ES-I3 (cell line): ENCODE data around the gene ADAR.
"Not testable (repeated sequence)": the region's sequence is repeated elsewhere in the genome, so short reads cannot be mapped to it uniquely, and the experiment has no call there.

Experiments used
- H3K36me3 ChIP-seq: 2 replicates; pipeline ENCODE4 v1.6.1; 2013; ENCODE audit warnings: mild to moderate bottlenecking, low read length, control low read depth, moderate library complexity; ENCODE audit not compliant: insufficient read depth
- H3K4me1 ChIP-seq: 2 replicates; pipeline ENCODE4 v1.6.1; 2013; ENCODE audit warnings: mild to moderate bottlenecking, control low read depth, low read length; ENCODE audit not compliant: insufficient read depth
- H3K9ac ChIP-seq: 2 replicates; pipeline ENCODE4 v1.6.1; 2013; ENCODE audit warnings: low read depth, mild to moderate bottlenecking, low read length, moderate library complexity
- H3K9me3 ChIP-seq: 2 replicates; pipeline ENCODE4 v1.6.1; 2013; ENCODE audit warnings: mild to moderate bottlenecking, low read length, moderate library complexity; ENCODE audit not compliant: control insufficient read depth, insufficient read depth

The ADAR gene, protein sequence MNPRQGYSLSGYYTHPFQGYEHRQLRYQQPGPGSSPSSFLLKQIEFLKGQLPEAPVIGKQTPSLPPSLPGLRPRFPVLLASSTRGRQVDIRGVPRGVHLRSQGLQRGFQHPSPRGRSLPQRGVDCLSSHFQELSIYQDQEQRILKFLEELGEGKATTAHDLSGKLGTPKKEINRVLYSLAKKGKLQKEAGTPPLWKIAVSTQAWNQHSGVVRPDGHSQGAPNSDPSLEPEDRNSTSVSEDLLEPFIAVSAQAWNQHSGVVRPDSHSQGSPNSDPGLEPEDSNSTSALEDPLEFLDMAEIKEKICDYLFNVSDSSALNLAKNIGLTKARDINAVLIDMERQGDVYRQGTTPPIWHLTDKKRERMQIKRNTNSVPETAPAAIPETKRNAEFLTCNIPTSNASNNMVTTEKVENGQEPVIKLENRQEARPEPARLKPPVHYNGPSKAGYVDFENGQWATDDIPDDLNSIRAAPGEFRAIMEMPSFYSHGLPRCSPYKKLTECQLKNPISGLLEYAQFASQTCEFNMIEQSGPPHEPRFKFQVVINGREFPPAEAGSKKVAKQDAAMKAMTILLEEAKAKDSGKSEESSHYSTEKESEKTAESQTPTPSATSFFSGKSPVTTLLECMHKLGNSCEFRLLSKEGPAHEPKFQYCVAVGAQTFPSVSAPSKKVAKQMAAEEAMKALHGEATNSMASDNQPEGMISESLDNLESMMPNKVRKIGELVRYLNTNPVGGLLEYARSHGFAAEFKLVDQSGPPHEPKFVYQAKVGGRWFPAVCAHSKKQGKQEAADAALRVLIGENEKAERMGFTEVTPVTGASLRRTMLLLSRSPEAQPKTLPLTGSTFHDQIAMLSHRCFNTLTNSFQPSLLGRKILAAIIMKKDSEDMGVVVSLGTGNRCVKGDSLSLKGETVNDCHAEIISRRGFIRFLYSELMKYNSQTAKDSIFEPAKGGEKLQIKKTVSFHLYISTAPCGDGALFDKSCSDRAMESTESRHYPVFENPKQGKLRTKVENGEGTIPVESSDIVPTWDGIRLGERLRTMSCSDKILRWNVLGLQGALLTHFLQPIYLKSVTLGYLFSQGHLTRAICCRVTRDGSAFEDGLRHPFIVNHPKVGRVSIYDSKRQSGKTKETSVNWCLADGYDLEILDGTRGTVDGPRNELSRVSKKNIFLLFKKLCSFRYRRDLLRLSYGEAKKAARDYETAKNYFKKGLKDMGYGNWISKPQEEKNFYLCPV

DNA sequence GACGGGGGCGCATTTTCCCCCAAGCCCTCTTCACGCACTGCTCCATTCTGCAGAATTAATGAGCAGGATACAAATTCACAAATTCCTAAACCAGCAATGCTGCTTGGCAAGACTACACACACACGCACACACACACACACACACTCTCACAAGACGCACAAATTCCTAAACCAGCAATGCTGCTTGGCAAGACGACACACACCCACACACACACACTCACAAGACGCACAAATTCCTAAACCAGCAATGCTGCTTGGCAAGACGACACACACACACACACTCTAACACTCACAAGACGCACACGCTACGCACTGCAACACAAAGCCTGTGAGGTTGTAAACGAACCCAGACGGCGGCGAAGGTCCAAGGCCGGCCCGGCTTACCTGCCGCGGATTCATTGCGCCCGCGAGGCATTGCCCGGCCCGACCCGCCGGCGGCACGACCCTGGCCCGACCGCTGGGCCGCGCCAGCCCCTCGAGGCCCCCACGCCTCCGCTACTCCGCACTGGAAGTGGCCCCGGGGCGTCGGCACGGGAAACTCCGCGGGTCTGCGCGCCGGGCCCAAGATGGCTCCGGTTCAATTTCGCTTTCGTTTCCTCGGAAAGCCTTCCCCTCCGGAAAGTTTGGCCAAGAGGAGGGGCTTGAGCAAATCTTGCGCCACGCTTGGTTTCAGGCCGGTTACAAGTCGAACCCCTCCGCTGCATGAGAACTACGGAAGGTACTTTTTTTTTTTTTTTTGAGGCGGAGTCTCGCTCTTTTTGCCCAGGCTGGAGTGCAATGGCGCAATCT is at the start of gene ADAR:
Gene ADAR (minus strand): TSS at position 578 of the 788 bp plus-strand sequence. CDS start 180 bp downstream, at position 398.
- H3K36me3 ChIP-seq, result no peaks in the 10 kb centered on the region
- H3K9ac ChIP-seq, result peak within 1 kb of the TSS; percentile 85
- no peaks in the 10 kb centered on the region for H3K9me3 ChIP-seq
- peaks cover 25% of the 10 kb centered on the region for H3K4me1 ChIP-seq

DNA sequence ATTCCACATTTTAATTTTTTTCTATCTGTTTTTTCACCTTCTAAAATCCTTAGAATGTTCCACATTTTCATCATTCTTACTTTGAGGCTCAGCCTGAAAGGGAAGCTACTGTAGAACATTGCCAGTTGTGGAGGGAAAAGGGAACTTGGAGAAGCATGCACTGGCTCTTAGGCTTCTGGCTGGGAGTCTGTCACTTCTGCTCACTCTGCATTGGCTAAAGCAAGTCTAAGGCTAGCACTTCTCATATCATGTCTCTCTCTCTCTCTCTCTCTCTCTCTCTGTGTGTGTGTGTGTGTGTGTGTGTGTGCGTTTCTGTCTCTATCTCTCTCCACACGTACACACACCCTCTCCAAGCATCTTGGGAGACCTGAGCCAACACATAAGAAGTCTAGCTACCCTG is 49.6 kb upstream of the ADAR start:
- Histone ChIP-seq H3K36me3 (no peaks in the 10 kb centered on the region), H3K9me3 (no peaks in the 10 kb centered on the region), H3K4me1 (no peaks in the 10 kb centered on the region), H3K9ac (no peak overlapping the region)

DNA sequence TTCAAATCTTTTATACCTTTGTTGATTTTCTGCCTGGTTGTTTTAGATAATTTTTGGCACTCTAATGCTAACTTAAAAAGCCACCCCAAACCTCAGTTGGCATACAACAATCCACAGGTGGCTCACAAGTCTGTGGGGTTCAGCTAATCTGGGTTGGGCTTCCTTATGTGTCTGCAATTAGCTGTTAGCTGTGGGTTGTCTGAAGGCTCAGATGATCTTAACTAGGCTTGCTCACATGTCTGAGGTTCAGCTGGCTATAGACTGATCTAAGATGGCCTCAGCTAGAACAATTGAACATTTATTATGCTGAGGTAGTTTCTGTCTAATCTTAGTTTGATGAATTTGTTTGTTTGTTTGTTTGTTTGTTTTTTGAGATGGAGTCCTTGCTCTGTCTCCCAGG is 44.9 kb upstream of the ADAR start:
- Histone ChIP-seq H3K9me3 (no peaks in the 10 kb centered on the region), H3K4me1 (no peaks in the 10 kb centered on the region), H3K9ac (no peak overlapping the region), H3K36me3 (no peaks in the 10 kb centered on the region)

DNA sequence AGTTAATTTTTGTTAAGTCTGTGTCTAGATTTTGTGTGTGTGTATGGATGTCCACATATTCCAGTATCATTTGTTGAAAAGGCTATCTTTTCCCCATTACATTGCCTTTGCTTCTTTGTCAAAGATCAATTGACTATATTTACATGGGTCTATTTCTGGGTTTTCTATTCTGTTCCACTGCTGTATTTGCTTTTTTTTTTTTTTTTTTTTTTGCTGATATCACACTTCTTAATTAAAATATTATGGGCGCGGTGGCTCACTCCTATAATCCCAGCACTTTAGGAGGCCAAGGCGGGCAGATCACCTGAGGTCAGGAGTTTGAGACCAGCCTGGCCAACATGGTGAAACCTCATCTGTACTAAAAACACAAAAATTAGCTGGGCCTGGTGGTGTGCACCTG is 36.7 kb upstream of the ADAR start:
- H3K9ac ChIP-seq, H3K36me3 ChIP-seq, H3K9me3 ChIP-seq, H3K4me1 ChIP-seq: not testable (repeated sequence)

DNA sequence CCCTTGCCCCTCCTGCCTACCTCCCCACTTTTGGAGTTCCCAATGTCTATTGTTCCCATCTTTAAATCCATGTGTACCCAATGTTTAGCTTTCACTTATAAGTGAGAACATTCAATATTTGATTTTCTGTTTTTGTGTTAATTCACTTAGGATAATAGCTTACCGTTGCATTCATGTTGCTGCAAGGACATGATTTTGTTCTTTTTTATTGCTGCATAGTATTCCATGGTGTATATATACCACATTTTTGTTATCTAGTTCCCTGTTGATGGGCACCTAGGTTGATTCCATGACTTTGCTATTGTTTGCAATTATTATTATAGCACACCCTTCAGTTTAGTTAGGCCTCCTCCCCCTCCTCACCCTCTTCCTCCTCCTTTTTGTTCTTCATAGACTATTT is 33.5 kb upstream of the ADAR start:
- no peaks in the 10 kb centered on the region for H3K36me3 ChIP-seq
- no peaks in the 10 kb centered on the region for H3K9me3 ChIP-seq
- no peak overlapping the region for H3K9ac ChIP-seq
- no peaks in the 10 kb centered on the region for H3K4me1 ChIP-seq

DNA sequence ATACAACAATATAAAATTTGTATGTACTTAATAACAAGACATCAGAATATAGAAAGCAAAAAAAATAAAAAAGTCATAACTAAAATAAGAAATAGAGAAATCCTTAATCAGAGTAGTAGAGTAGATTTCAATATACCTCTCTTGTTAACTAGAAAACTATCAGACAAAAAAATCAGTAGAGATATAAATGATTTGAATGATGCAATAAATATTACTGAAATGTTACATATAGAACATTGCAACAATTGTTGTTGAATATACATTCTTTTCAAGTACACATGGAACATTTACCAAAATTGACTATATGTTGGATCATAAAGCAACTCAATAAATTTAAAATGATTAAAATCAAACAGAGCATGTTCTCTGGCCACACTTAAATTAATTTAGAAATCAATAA is 31.9 kb upstream of the ADAR start:
- Histone ChIP-seq H3K4me1 (no peaks in the 10 kb centered on the region), H3K36me3 (no peaks in the 10 kb centered on the region), H3K9ac (no peak overlapping the region), H3K9me3 (no peaks in the 10 kb centered on the region)

DNA sequence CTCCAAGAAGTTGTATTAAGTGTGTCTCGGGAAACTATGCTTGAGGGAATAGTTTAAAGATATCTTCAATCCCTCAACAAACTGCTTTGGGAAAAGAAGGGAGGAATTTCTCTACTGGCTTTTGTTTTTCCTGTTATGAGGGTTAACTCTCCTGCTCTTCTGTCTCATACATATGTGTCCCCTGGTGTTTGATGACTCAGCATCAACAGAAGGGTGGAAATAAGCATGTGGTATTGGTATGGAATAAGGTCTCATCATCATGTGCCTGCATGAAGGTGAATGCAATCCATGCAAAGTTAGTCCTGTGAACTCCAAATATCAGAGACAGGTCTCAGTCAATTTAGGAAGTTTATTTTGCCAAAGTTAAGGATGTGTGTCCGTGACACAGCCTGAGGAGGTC is 27.2 kb upstream of the ADAR start:
- no peaks in the 10 kb centered on the region for H3K9me3 ChIP-seq
- no peaks in the 10 kb centered on the region for H3K4me1 ChIP-seq
- no peaks in the 10 kb centered on the region for H3K36me3 ChIP-seq
- no peak overlapping the region for H3K9ac ChIP-seq

DNA sequence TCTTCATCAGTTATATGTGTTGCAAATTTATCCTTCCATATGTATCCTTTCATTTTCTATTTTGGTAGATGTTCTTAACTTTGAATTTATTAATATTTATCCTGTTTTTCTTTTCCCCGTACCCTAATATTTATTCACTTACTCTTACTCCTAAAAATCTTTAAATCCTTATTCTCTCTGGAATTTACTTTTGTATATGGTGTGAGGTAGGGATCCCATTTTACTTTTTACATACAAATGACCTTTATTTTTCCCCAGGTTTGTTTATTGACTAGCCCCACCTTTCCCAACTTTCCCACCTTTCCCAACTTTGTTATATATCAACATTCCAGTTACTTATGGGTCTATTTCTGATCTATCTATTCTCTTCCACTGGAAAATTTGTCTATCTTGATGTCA is 21.7 kb upstream of the ADAR start:
- H3K9me3 ChIP-seq, result peaks cover 3% of the 10 kb centered on the region; the same call in 1 of the 2 replicates

DNA sequence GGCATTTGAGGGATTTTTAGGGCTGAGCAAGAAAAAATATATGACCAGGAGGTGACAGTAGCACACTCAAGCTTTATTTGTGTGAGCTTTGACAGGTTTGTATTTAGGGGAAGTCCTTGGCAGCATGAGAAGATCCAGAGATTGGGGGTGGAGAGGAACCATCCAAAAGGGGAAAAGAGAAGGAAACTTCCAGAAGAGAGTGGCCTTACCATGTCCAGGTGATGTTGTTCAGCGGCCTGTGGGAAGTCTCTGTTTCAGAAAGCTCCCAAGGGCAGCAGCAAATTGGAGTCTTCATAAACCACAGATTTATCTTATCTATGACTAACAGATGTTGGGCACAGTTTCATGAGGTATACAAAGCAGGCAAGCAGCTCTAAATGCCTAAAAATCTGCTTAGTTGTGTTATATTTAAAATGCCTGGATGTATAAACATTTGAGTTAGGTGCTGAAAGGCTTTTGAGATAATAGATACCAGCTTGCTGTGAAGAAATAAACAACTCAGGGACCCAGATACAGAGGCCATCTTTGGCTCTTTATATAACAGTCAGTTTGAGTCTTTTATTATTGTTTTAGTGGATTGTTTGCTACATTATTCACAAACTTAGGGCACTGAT is 21.2 kb upstream of the ADAR start:
- Histone ChIP-seq H3K36me3 (no peaks in the 10 kb centered on the region), H3K4me1 (peaks cover 5% of the 10 kb centered on the region; the same call in 1 of the 2 replicates), H3K9me3 (peaks cover 3% of the 10 kb centered on the region; the same call in 1 of the 2 replicates), H3K9ac (no peak overlapping the region)

More for the DNA sequence above, 21.7 kb upstream of the ADAR start:
- Histone ChIP-seq H3K36me3 (no peaks in the 10 kb centered on the region), H3K4me1 (peaks cover 5% of the 10 kb centered on the region; the same call in 1 of the 2 replicates), H3K9ac (no peak overlapping the region)

DNA sequence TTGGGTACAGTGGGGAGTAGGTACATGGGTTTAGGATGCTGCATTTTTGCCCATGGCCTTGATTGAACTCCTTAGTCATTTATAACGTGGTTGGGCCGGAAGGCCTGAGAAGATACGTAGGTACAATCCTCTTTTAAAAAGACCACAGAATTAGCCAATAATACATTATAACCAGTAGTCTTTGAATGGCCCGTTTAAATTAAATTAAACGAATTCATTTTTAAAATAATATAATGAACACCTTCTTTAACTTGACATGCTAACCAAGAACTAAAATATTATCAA is 20.1 kb upstream of the ADAR start:
- H3K36me3 ChIP-seq, result no peaks in the 10 kb centered on the region
- peak overlapping the region; percentile 85 for H3K9ac ChIP-seq
- H3K4me1 ChIP-seq, result peaks cover 5% of the 10 kb centered on the region; the same call in 1 of the 2 replicates

DNA sequence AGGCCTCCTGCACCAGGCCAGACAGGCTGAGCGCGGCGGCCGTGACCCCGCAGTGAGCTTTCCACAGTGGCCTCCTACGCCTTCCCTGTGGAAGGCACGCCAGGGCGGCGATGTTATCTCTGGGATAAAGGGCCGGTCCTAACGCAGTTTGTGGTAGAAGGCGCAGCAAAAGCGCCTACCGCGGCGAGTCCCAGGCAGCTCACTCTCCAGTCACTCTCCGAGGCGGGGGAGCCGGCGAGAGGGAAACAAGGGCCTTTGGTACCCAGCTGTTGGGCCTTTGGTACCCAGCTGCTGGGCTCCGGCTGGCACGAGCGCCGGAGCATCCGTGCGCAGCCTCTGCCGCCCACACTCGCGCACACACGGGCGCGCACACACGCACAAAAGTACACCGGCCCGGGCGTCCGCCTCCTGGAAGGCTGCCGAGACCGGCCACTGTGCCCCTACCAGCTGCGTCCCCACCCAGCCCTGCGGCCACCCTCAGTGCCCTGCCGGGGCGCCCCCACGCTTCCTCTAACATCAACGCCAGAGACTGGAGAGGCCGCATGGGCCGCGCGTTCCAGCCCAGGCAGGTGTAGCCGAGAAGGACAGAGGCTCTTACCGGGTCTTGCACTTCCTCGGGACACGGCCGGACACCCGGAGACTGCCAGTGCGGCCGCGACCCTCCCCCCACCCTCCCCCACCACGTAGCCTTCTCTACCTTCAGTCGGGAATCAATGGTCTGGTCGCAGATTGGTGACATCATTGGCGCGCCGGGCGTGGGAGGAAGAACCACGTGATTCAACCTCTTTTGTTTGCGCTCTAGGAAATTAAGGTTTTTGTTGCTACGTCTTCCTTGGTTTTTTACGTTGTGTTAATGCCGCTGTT is 19.5 kb upstream of the ADAR start:
- H3K36me3 ChIP-seq, result no peaks in the 10 kb centered on the region
- H3K9me3 ChIP-seq, result peaks cover 3% of the 10 kb centered on the region; the same call in 1 of the 2 replicates
- H3K4me1 ChIP-seq, result peaks cover 5% of the 10 kb centered on the region; the same call in 1 of the 2 replicates
- peak overlapping the region; percentile 85 for H3K9ac ChIP-seq

More for the DNA sequence above, 20.1 kb upstream of the ADAR start:
- peaks cover 3% of the 10 kb centered on the region; the same call in 1 of the 2 replicates for H3K9me3 ChIP-seq

DNA sequence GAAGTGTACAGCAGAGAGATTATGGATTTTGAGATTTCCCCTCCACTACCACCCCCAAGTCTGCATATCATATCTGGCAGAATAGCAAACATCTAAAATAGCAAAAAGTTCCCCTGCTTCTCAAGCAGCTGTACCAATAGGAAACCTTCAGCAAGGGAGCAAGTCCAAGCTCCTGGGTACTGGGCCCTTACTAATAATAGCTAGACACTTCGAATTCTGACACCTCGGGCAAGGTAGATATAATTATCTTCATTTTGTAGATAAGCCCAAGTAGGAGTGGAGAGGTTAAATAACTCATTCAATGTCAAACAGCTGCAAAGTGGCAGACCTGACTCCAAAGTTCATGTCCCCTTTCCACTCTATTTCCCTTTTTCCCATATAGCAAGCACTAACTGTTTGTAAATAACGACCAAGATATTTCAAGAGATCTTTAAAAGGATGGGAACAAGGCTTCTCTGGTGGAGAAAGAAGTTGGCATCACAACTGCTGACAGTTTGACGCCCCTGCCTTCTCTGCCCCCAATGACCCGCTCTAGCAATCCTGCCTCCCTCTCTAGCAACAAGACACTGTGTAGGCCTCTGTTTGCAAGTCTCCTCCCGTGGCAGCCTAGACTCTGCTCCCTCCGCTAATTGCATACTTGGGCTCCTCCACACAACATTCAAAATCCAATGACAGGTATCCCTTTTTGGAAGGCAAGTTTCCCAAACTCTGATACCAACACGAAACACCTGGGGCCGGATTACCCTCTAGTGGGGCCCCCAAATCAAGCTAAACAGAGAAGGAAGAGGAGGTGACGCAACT is 18.7 kb upstream of the ADAR start:
- no peaks in the 10 kb centered on the region for H3K36me3 ChIP-seq
- peaks cover 5% of the 10 kb centered on the region; the same call in 1 of the 2 replicates for H3K4me1 ChIP-seq
- peak overlapping the region; percentile 85 for H3K9ac ChIP-seq
- peaks cover 3% of the 10 kb centered on the region; the same call in 1 of the 2 replicates for H3K9me3 ChIP-seq
